Stimulated activated naive B cell treated with anti-CD40 and anti-IgM and Interleukin-4, amounts not matched to agents 10 μg/mL and 1 μg/mL and 100 μg/mL, for 72 hours (primary cell): ENCODE measurements around the gene WDR6.

Experiments used
- ATAC-seq, 2 donors: fragments of 150-1000 bp; cut with Tn5 transposase; replicated peaks; 2 replicates each; pipeline ENCODE4 v1.10.0; 2021; ENCODE audit warnings: moderate library complexity in 1 of 2
- DNase-seq: peaks from one replicate; pipeline ENCODE4 v3.0.0; 2021
- H3K27ac Mint-ChIP-seq: one replicate; pipeline ENCODE4 v1.8.0; 2022; ENCODE audit warnings: mild to moderate bottlenecking, mixed read lengths
- H3K27me3 Mint-ChIP-seq, 2 donors: one replicate each; pipeline ENCODE4 v1.8.0; 2022; ENCODE audit warnings: mixed read lengths in 2 of 2
- H3K36me3 Mint-ChIP-seq, 2 donors: one replicate each; pipeline ENCODE4 v1.8.0; 2022; ENCODE audit warnings: mixed read lengths in 2 of 2, mild to moderate bottlenecking in 1 of 2
- H3K4me1 Mint-ChIP-seq, 2 donors: one replicate each; pipeline ENCODE4 v1.8.0; 2022; ENCODE audit warnings: mixed read lengths in 2 of 2, mild to moderate bottlenecking in 1 of 2
- H3K4me3 Mint-ChIP-seq, 2 donors: one replicate each; pipeline ENCODE4 v1.8.0; 2022; ENCODE audit warnings: mild to moderate bottlenecking in 2 of 2, mixed read lengths in 2 of 2, moderate library complexity in 1 of 2
- H3K9me3 Mint-ChIP-seq, 2 donors: one replicate each; pipeline ENCODE4 v1.8.0; 2022; ENCODE audit warnings: mixed read lengths in 2 of 2, mild to moderate bottlenecking in 1 of 2

WDR6 gene

GRCh38 chr3:49007068-49007770, at the start of gene WDR6:
Gene WDR6 (plus strand): TSS chr3:49007391. CDS start chr3:49007432, 41 bp downstream.
- H3K4me1 Mint-ChIP-seq = peaks cover 26 to 47% of the 10 kb centered on the region in 2 donors

GRCh38 chr3:48960841-48961413, 46.3 kb upstream of the WDR6 start:
- H3K27ac Mint-ChIP-seq = no peak overlapping the region
- DNase-seq (no peak), ATAC-seq (peak in 1 of 2 donors; percentile 33)
- H3K4me3 Mint-ChIP-seq = no peak overlapping the region
- peaks cover 20 to 41% of the 10 kb centered on the region in 2 donors for H3K36me3 Mint-ChIP-seq
- H3K9me3 Mint-ChIP-seq = no peaks in the 10 kb centered on the region
- no peaks in the 10 kb centered on the region for H3K27me3 Mint-ChIP-seq
- peaks cover 0 to 7% of the 10 kb centered on the region in 2 donors for H3K4me1 Mint-ChIP-seq

More at GRCh38 chr3:49007068-49007770, at the start of gene WDR6:
- Mint-ChIP-seq H3K27ac (peak within 1 kb of the TSS; percentile 100), H3K4me3 (peak within 1 kb of the TSS; percentile 98), H3K36me3 (peaks cover 25 to 26% of the 10 kb centered on the region in 2 donors), H3K9me3 (no peaks in the 10 kb centered on the region), H3K27me3 (no peaks in the 10 kb centered on the region)
- DNase-seq (peak; percentile 98), ATAC-seq (peak; percentile 91 to 93)

- no peak for DNase-seq
- H3K27ac Mint-ChIP-seq = peak overlapping the region; percentile 71
- H3K4me1 Mint-ChIP-seq = peaks cover 0 to 5% of the 10 kb centered on the region in 2 donors
- no peaks in the 10 kb centered on the region for H3K27me3 Mint-ChIP-seq
- H3K9me3 Mint-ChIP-seq = no peaks in the 10 kb centered on the region
- H3K4me3 Mint-ChIP-seq = no peak overlapping the region
- no peak for ATAC-seq
- H3K36me3 Mint-ChIP-seq = peaks cover 19 to 37% of the 10 kb centered on the region in 2 donors
Measured at GRCh38 chr3:48962340-48962739, 44.9 kb upstream of the WDR6 start.

- H3K36me3 Mint-ChIP-seq = peaks cover 15 to 36% of the 10 kb centered on the region in 2 donors
- no peak overlapping the region for H3K4me3 Mint-ChIP-seq
- H3K27me3 Mint-ChIP-seq = no peaks in the 10 kb centered on the region
Measured at GRCh38 chr3:48962939-48963338, 44.3 kb upstream of the WDR6 start.

GRCh38 chr3:48963591-48963990, 43.6 kb upstream of the WDR6 start:
- Mint-ChIP-seq H3K36me3 (peaks cover 12 to 33% of the 10 kb centered on the region in 2 donors), H3K27ac (no peak overlapping the region), H3K27me3 (no peaks in the 10 kb centered on the region), H3K4me3 (no peak overlapping the region), H3K9me3 (no peaks in the 10 kb centered on the region), H3K4me1 (peaks cover 0 to 5% of the 10 kb centered on the region in 2 donors)
- no peak for ATAC-seq
- no peak for DNase-seq

More at GRCh38 chr3:48962939-48963338, 44.3 kb upstream of the WDR6 start:
- peaks cover 0 to 5% of the 10 kb centered on the region in 2 donors for H3K4me1 Mint-ChIP-seq
- H3K9me3 Mint-ChIP-seq = no peaks in the 10 kb centered on the region
- ATAC-seq (no peak), DNase-seq (no peak)
- H3K27ac Mint-ChIP-seq = no peak overlapping the region

GRCh38 chr3:48966367-48966766, 40.8 kb upstream of the WDR6 start:
- peaks cover 0 to 2% of the 10 kb centered on the region in 2 donors for H3K4me1 Mint-ChIP-seq
- H3K27ac Mint-ChIP-seq = no peak overlapping the region
- no peaks in the 10 kb centered on the region for H3K9me3 Mint-ChIP-seq
- DNase-seq (no peak), ATAC-seq (no peak)
- H3K4me3 Mint-ChIP-seq = no peak overlapping the region
- H3K27me3 Mint-ChIP-seq = no peaks in the 10 kb centered on the region
- peaks cover 21 to 46% of the 10 kb centered on the region in 2 donors for H3K36me3 Mint-ChIP-seq

GRCh38 chr3:48966876-48967361, 40.3 kb upstream of the WDR6 start:
- DNase-seq (no peak), ATAC-seq (no peak)
- Mint-ChIP-seq H3K9me3 (no peaks in the 10 kb centered on the region), H3K4me1 (peaks cover 0 to 2% of the 10 kb centered on the region in 2 donors), H3K36me3 (peaks cover 24 to 48% of the 10 kb centered on the region in 2 donors), H3K27ac (no peak overlapping the region), H3K27me3 (no peaks in the 10 kb centered on the region), H3K4me3 (no peak overlapping the region)

GRCh38 chr3:48970586-48970985, 36.6 kb upstream of the WDR6 start:
- ATAC-seq (no peak), DNase-seq (no peak)
- H3K4me3 Mint-ChIP-seq = no peak overlapping the region
- no peaks in the 10 kb centered on the region for H3K9me3 Mint-ChIP-seq
- no peak overlapping the region for H3K27ac Mint-ChIP-seq
- peaks cover 23 to 43% of the 10 kb centered on the region in 2 donors for H3K36me3 Mint-ChIP-seq
- no peaks in the 10 kb centered on the region for H3K27me3 Mint-ChIP-seq
- no peaks in the 10 kb centered on the region for H3K4me1 Mint-ChIP-seq

GRCh38 chr3:48974076-48974864, 32.9 kb upstream of the WDR6 start:
- H3K27me3 Mint-ChIP-seq = no peaks in the 10 kb centered on the region
- H3K9me3 Mint-ChIP-seq = no peaks in the 10 kb centered on the region
- no peak overlapping the region for H3K4me3 Mint-ChIP-seq
- peaks cover 33 to 40% of the 10 kb centered on the region in 2 donors for H3K36me3 Mint-ChIP-seq
- no peaks in the 10 kb centered on the region for H3K4me1 Mint-ChIP-seq
- DNase-seq (no peak), ATAC-seq (no peak)
- H3K27ac Mint-ChIP-seq = no peak overlapping the region

- Mint-ChIP-seq H3K27ac (no peak overlapping the region), H3K4me1 (no peaks in the 10 kb centered on the region), H3K9me3 (no peaks in the 10 kb centered on the region), H3K36me3 (peaks cover 33 to 49% of the 10 kb centered on the region in 2 donors), H3K4me3 (no peak overlapping the region), H3K27me3 (no peaks in the 10 kb centered on the region)
- DNase-seq (no peak), ATAC-seq (no peak)
Measured at GRCh38 chr3:48979451-48979850, 27.7 kb upstream of the WDR6 start.

GRCh38 chr3:48980295-48980694, 26.9 kb upstream of the WDR6 start:
- Mint-ChIP-seq H3K27me3 (no peaks in the 10 kb centered on the region), H3K9me3 (no peaks in the 10 kb centered on the region), H3K4me1 (no peaks in the 10 kb centered on the region), H3K4me3 (no peak overlapping the region), H3K36me3 (peaks cover 30 to 52% of the 10 kb centered on the region in 2 donors), H3K27ac (no peak overlapping the region)
- no peak for DNase-seq
- ATAC-seq = no peak

GRCh38 chr3:48982016-48982415, 25.2 kb upstream of the WDR6 start:
- Mint-ChIP-seq H3K4me1 (peaks cover 0 to 3% of the 10 kb centered on the region in 2 donors), H3K4me3 (no peak overlapping the region), H3K27me3 (no peaks in the 10 kb centered on the region), H3K9me3 (no peaks in the 10 kb centered on the region), H3K36me3 (peaks cover 33 to 62% of the 10 kb centered on the region in 2 donors), H3K27ac (no peak overlapping the region)
- DNase-seq (no peak), ATAC-seq (no peak)

- Mint-ChIP-seq H3K36me3 (peaks cover 31 to 59% of the 10 kb centered on the region in 2 donors), H3K27ac (no peak overlapping the region), H3K4me3 (no peak overlapping the region), H3K9me3 (no peaks in the 10 kb centered on the region), H3K27me3 (no peaks in the 10 kb centered on the region), H3K4me1 (peaks cover 2 to 3% of the 10 kb centered on the region in 2 donors)
- no peak for DNase-seq
- ATAC-seq = no peak
Measured at GRCh38 chr3:48982686-48983085, 24.5 kb upstream of the WDR6 start.

GRCh38 chr3:48983096-48983495, 24.1 kb upstream of the WDR6 start:
- DNase-seq (no peak), ATAC-seq (no peak)
- Mint-ChIP-seq H3K27ac (peak overlapping the region; percentile 14), H3K36me3 (peaks cover 27 to 60% of the 10 kb centered on the region in 2 donors), H3K9me3 (no peaks in the 10 kb centered on the region), H3K4me1 (peaks cover 5 to 6% of the 10 kb centered on the region in 2 donors), H3K27me3 (no peaks in the 10 kb centered on the region), H3K4me3 (no peak overlapping the region)
